OCI-LY7 (cell line): Measurements from ENCODE around the gene DCAF11. TPM values are rescaled to one million over a fixed set of nuclear protein-coding genes. Genes with fewer than 3 reads are reported as not detected.

Experiments used
- BruUV-seq: library from RNA; stranded (reverse); fragments of 400-500 nt; replicated peaks from 2 replicates; lab custom pipeline; 2021; lab: Mats Ljungman, UMichigan
- CTCF ChIA-PET: fragments of 300-600 bp; sonication (Branson Sonifier 250); formaldehyde crosslinking; loops from one replicate; lab custom pipeline; 2022; ENCODE audit warnings: antibody characterized with exemption; ENCODE audit not compliant: unreplicated experiment; lab: Charles Lee
- POLR2A ChIA-PET: fragments of 300-600 bp; sonication (Branson Sonifier 250); formaldehyde crosslinking; loops from one replicate; lab custom pipeline; 2022; ENCODE audit warnings: antibody characterized with exemption; lab: Charles Lee
- DNase-seq: peaks from one replicate; pipeline ENCODE4 v3.0.0-alpha.2; 2015; ENCODE audit warnings: low spot score
- H2AFZ ChIP-seq: fragments of 200-600 bp; sonication (generic), shearing (Covaris generic); 2 replicates; pipeline ENCODE4 v1.6.1; 2014; ENCODE audit warnings: mild to moderate bottlenecking, antibody characterized with exemption, low read length, moderate library complexity
- H3K27ac ChIP-seq: fragments of 200-600 bp; sonication (generic); 2 replicates; pipeline ENCODE4 v1.5.1; 2014; ENCODE audit warnings: mixed run types, low read depth, mild to moderate bottlenecking, moderate library complexity, low read length, inconsistent platforms; ENCODE audit not compliant: poor library complexity, severe bottlenecking
- H3K36me3 ChIP-seq: fragments of 200-600 bp; sonication (generic); 2 replicates; pipeline ENCODE4 v1.6.1; 2014; ENCODE audit warnings: mild to moderate bottlenecking, antibody characterized with exemption, low read length, moderate library complexity, mixed read lengths; ENCODE audit not compliant: insufficient read depth
- H3K4me1 ChIP-seq: fragments of 200-600 bp; sonication (generic); 2 replicates; pipeline ENCODE4 v1.5.1; 2014; ENCODE audit warnings: mild to moderate bottlenecking, low read length; ENCODE audit not compliant: insufficient read depth, poor library complexity, severe bottlenecking
- H3K4me2 ChIP-seq: fragments of 200-600 bp; sonication (generic); 2 replicates; pipeline ENCODE4 v1.6.1; 2014; ENCODE audit warnings: mild to moderate bottlenecking, low read length
- H3K4me3 ChIP-seq: fragments of 200-600 bp; sonication (generic); 2 replicates; pipeline ENCODE4 v1.5.1; 2014; ENCODE audit warnings: mild to moderate bottlenecking, low read depth, low read length; ENCODE audit not compliant: poor library complexity, severe bottlenecking
- H3K79me2 ChIP-seq: fragments of 200-600 bp; sonication (generic); 2 replicates; pipeline ENCODE4 v1.6.1; 2016; ENCODE audit warnings: low read depth, mild to moderate bottlenecking, low read length, moderate library complexity, mixed read lengths; ENCODE audit not compliant: insufficient read depth
- H3K9me2 ChIP-seq: fragments of 200-600 bp; sonication (generic); 2 replicates; pipeline ENCODE4 v1.6.1; 2016; ENCODE audit warnings: mild to moderate bottlenecking, low read length, mixed read lengths; ENCODE audit not compliant: insufficient read depth
- H3K9me3 ChIP-seq: fragments of 200-600 bp; sonication (generic); 2 replicates; pipeline ENCODE4 v1.6.1; 2014; ENCODE audit warnings: mild to moderate bottlenecking, mixed run types, low read length, mixed read lengths
- H4K20me1 ChIP-seq: fragments of 200-600 bp; sonication (generic); 2 replicates; pipeline ENCODE4 v1.6.1; 2014; ENCODE audit warnings: mild to moderate bottlenecking, antibody characterized with exemption, low read length, moderate library complexity, mixed read lengths; ENCODE audit not compliant: insufficient read depth
- CTCF ChIP-seq: fragments of 200-600 bp; sonication (generic); conservative IDR thresholded peaks from 2 replicates; pipeline ENCODE4 v1.5.1; 2014; ENCODE audit warnings: mild to moderate bottlenecking, antibody characterized with exemption, low read length, moderate library complexity, mixed read lengths
- EZH2phosphoT487 ChIP-seq: fragments of 200-600 bp; sonication (generic); IDR thresholded peaks from 2 replicates; pipeline ENCODE4 v1.6.1; 2018; ENCODE audit warnings: low read depth, borderline replicate concordance, mild to moderate bottlenecking, mixed run types, antibody characterized with exemption, low read length, moderate library complexity, mixed read lengths
- intact Hi-C: fragments of 100-400 bp; cut with micrococcal nuclease; formaldehyde crosslinking; loops from one replicate; pipeline ENCODE4 v1.10.0; 2022; ENCODE audit not compliant: unreplicated experiment
- total RNA-seq, 2 experiments: library from RNA; depleted of rRNA in 1 of 2; stranded (reverse); fragments of >200 nt in 1 of 2; shearing (Covaris generic) in 1 of 2; gene quantifications; 2 replicates each; pipeline ENCODE4 v1.2.3, GENCODE V29; 2014 to 2022

Gene DCAF11
- total RNA-seq, 2 experiments from 2014 or later = 63.6 to 75.5 TPM

GRCh38 chr14:24067133-24068082 lies 47.2 kb upstream of the DCAF11 start:
- H3K79me2 ChIP-seq = no peaks in the 10 kb centered on the region
- no peaks in the 10 kb centered on the region for H3K9me3 ChIP-seq
- H3K4me1 ChIP-seq = no peaks in the 10 kb centered on the region
- H3K36me3 ChIP-seq = no peaks in the 10 kb centered on the region
- no peak overlapping the region for H3K4me3 ChIP-seq
- H3K9me2 ChIP-seq = no peaks in the 10 kb centered on the region
- CTCF ChIA-PET = interaction anchor here (0.6 kb wide), 1 partner anchor 8 kb away, joined by 3 read pairs; no protein-coding TSS in a partner anchor
- POLR2A ChIA-PET = interaction anchor here (1.0 kb wide), 1 partner anchor 15 kb away, joined by 4 read pairs; no protein-coding TSS in a partner anchor
- no peaks in the 10 kb centered on the region for H4K20me1 ChIP-seq
- intact Hi-C loops = no loop called here
- no peak overlapping the region for H2AFZ ChIP-seq
- no peak overlapping the region for H3K4me2 ChIP-seq
- DNase-seq = no peak
- BruUV-seq = no TSS peak
- no peak overlapping the region for H3K27ac ChIP-seq
- TF ChIP-seq EZH2phosphoT487 (no peak), CTCF (no peak)

- TF ChIP-seq CTCF = no peak
- no peak for TF ChIP-seq EZH2phosphoT487
- Histone ChIP-seq H3K36me3 (no peaks in the 10 kb centered on the region), H3K9me2 (no peaks in the 10 kb centered on the region), H3K4me2 (no peak overlapping the region), H3K4me3 (no peak overlapping the region), H2AFZ (no peak overlapping the region), H3K79me2 (no peaks in the 10 kb centered on the region), H3K27ac (no peak overlapping the region), H4K20me1 (no peaks in the 10 kb centered on the region), H3K9me3 (no peaks in the 10 kb centered on the region), H3K4me1 (no peaks in the 10 kb centered on the region)
- intact Hi-C loops = no loop called here
- no TSS peak for BruUV-seq
- ChIA-PET POLR2A (no interaction called here), CTCF (interaction anchor here (1.2 kb wide), 1 partner anchor 8 kb away, joined by 3 read pairs; no protein-coding TSS in a partner anchor)
- DNase-seq = no peak
Measured at GRCh38 chr14:24068711-24069410, 45.7 kb upstream of the DCAF11 start.
